DND-41 (cell line): ENCODE results near the gene ADRA2B.
"Not testable (repeated sequence)": the region's sequence is repeated elsewhere in the genome, so short reads cannot be mapped to it uniquely, and the experiment has no call there.

Experiments
- ATAC-seq: fragments of 200-7000 bp; cut with Tn5 transposase; 3 replicates; pipeline ENCODE4 v1.9.1; 2021; ENCODE audit warnings: low read depth; ENCODE audit not compliant: insufficient read depth
- DNase-seq: peaks from one replicate; pipeline ENCODE4 v3.0.0-alpha.2; 2020
- H2AFZ ChIP-seq: 2 replicates; pipeline ENCODE4 v1.6.0; 2012; ENCODE audit warnings: low read depth, low read length
- H3K27ac ChIP-seq: 2 replicates; pipeline ENCODE4 v1.5.1; 2012; ENCODE audit warnings: low read length, inconsistent platforms
- H3K27me3 ChIP-seq: fragments of 200-600 bp; sonication (generic); 2 replicates; pipeline ENCODE4 v1.6.0; 2012; ENCODE audit warnings: low read length, mild to moderate bottlenecking, inconsistent platforms; ENCODE audit not compliant: insufficient read depth, poor library complexity
- H3K36me3 ChIP-seq: 2 replicates; pipeline ENCODE4 v1.5.1; 2012; ENCODE audit warnings: low read length, inconsistent platforms; ENCODE audit not compliant: insufficient read depth
- H3K4me1 ChIP-seq: 2 replicates; pipeline ENCODE4 v1.5.1; 2012; ENCODE audit warnings: mild to moderate bottlenecking, low read length; ENCODE audit not compliant: insufficient read depth
- H3K4me2 ChIP-seq: 2 replicates; pipeline ENCODE4 v1.6.0; 2012; ENCODE audit warnings: mild to moderate bottlenecking, moderate library complexity, low read length, inconsistent platforms; ENCODE audit not compliant: insufficient read depth
- H3K4me3 ChIP-seq, 2 experiments: fragments of 200-600 bp in 1 of 2; shearing (Covaris generic) in 1 of 2; 2 replicates each; pipeline ENCODE4 v1.5.1; 2012 to 2016; ENCODE audit warnings: inconsistent platforms in 2 of 2, low read length in 2 of 2, mild to moderate bottlenecking in 2 of 2, low read depth in 1 of 2, moderate library complexity in 1 of 2
- H3K79me2 ChIP-seq: 2 replicates; pipeline ENCODE4 v1.6.0; 2012; ENCODE audit warnings: low read length, inconsistent platforms; ENCODE audit not compliant: insufficient read depth
- H3K9ac ChIP-seq: 2 replicates; pipeline ENCODE4 v1.6.0; 2012; ENCODE audit warnings: low read depth, mild to moderate bottlenecking, inconsistent platforms, low read length, moderate library complexity
- H3K9me3 ChIP-seq: 2 replicates; pipeline ENCODE4 v1.5.1; 2012; ENCODE audit warnings: low read length, moderate library complexity, mild to moderate bottlenecking, inconsistent platforms; ENCODE audit not compliant: insufficient read depth, severe bottlenecking
- H4K20me1 ChIP-seq: 2 replicates; pipeline ENCODE4 v1.6.0; 2012; ENCODE audit warnings: low read length; ENCODE audit not compliant: insufficient read depth
- EZH2 ChIP-seq: IDR thresholded peaks from 3 replicates; pipeline ENCODE4 v1.6.1; 2012; ENCODE audit warnings: borderline replicate concordance, low read depth, mild to moderate bottlenecking, moderate library complexity, low read length, inconsistent platforms; ENCODE audit not compliant: severe bottlenecking
- TF ChIP-seq, protein P1 (sequence below): IDR thresholded peaks from 2 replicates; pipeline ENCODE4 v1.5.1; 2012; ENCODE audit warnings: borderline replicate concordance, low read length, moderate library complexity, mild to moderate bottlenecking; ENCODE audit not compliant: poor library complexity, severe bottlenecking; ENCODE audit errors: extremely low read depth

ADRA2B gene

DNA sequence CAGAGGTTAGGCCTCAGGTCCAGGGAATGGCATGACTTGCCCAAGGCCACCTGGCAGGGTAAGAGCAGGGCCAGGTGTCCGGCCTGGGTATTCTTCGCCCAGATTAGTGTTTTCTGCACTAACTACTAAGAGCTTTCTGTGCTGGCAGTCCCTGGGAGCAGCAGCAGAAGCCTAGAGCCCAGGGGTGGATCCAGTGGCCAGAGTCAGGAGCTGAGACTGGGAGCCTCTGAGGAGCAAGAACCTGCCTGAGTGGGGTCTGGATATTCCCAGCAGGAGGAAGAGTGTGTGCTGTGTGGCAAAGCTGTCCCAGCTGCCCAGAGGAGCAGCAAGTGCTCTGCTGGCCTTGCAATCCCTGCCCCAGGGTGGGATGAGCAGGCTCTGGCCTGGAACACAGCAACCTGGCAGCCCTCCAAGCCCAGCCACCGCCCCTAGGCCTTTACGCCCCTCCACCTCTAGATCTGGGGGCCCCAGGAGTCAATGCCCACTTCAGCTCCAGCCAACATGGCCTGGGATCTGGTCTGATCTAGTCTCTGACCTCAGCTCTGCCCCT, 50.9 kb downstream of the ADRA2B start:
- Histone ChIP-seq H3K79me2 (no peaks in the 10 kb centered on the region), H3K36me3 (no peaks in the 10 kb centered on the region), H3K27ac (no peak overlapping the region), H3K9me3 (no peaks in the 10 kb centered on the region), H3K4me2 (no peak overlapping the region), H3K9ac (no peak overlapping the region), H4K20me1 (no peaks in the 10 kb centered on the region), H3K4me3 (no peak overlapping the region), H3K4me1 (no peaks in the 10 kb centered on the region), H2AFZ (no peak overlapping the region), H3K27me3 (no peaks in the 10 kb centered on the region)
- TF ChIP-seq, protein P1, sequence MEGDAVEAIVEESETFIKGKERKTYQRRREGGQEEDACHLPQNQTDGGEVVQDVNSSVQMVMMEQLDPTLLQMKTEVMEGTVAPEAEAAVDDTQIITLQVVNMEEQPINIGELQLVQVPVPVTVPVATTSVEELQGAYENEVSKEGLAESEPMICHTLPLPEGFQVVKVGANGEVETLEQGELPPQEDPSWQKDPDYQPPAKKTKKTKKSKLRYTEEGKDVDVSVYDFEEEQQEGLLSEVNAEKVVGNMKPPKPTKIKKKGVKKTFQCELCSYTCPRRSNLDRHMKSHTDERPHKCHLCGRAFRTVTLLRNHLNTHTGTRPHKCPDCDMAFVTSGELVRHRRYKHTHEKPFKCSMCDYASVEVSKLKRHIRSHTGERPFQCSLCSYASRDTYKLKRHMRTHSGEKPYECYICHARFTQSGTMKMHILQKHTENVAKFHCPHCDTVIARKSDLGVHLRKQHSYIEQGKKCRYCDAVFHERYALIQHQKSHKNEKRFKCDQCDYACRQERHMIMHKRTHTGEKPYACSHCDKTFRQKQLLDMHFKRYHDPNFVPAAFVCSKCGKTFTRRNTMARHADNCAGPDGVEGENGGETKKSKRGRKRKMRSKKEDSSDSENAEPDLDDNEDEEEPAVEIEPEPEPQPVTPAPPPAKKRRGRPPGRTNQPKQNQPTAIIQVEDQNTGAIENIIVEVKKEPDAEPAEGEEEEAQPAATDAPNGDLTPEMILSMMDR: no peak
- TF ChIP-seq EZH2: no peak
- ATAC-seq: no peak
- no peak for DNase-seq

DNA sequence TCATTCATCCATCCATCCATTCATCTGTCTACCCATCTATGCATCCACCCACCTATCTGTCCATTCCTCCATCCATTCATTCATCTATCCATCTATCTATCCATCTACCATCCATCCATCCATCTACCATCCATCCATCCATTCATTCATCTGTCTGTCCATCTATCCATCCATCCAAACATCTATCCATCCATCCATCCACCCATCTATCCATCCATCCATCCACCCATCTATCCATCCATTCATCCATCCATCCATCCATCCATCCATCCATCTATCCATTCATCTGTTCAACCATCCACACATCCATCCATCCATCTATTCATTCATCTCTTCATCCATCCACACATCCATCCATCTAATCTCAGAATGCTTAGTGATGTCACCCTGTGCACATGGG, 51.6 kb downstream of the ADRA2B start:
- not testable (repeated sequence) for H3K4me1 ChIP-seq, H2AFZ ChIP-seq, H3K79me2 ChIP-seq, ATAC-seq, H3K27me3 ChIP-seq, H3K27ac ChIP-seq, H3K9me3 ChIP-seq, H3K4me3 ChIP-seq, H3K9ac ChIP-seq, H3K4me2 ChIP-seq, H3K36me3 ChIP-seq, DNase-seq, H4K20me1 ChIP-seq

GRCh38 chr2:96064047-96064675, 52.2 kb downstream of the ADRA2B start:
- H3K36me3 ChIP-seq, H2AFZ ChIP-seq, H4K20me1 ChIP-seq, ATAC-seq, H3K4me3 ChIP-seq, H3K9me3 ChIP-seq, H3K4me1 ChIP-seq, H3K27me3 ChIP-seq, H3K9ac ChIP-seq, H3K4me2 ChIP-seq, H3K79me2 ChIP-seq, DNase-seq, H3K27ac ChIP-seq: not testable (repeated sequence)

GRCh38 chr2:96063116-96063899, 53.1 kb downstream of the ADRA2B start:
- not testable (repeated sequence) for H4K20me1 ChIP-seq, H3K9me3 ChIP-seq, H3K4me1 ChIP-seq, H2AFZ ChIP-seq, H3K27ac ChIP-seq, H3K79me2 ChIP-seq, H3K9ac ChIP-seq, DNase-seq, H3K36me3 ChIP-seq, H3K4me3 ChIP-seq, H3K27me3 ChIP-seq, H3K4me2 ChIP-seq
- peak; percentile 74 for ATAC-seq
- TF ChIP-seq, protein P1: peak; percentile 16
